ENCODE data around the gene HAUS2.

- TF ChIP-seq CTCF (IDR thresholded peaks at IDR 0.05) (no peak), POLR2A (IDR thresholded peaks at IDR 0.05) (peak in 1 of 2 donors; percentile 51)
Observed at GRCh38 chr15:42575188-42576039, 26.8 kb downstream of the HAUS2 start, which contains the start of gene STARD9.
